ENCODE data around the gene SLC38A10. TPM values are rescaled to one million over a fixed set of nuclear protein-coding genes. Genes with fewer than 3 reads are reported as not detected.

SLC38A10 gene
- total RNA-seq, 2 experiments from 2014 or later, result 56.0 to 147 TPM

DNA sequence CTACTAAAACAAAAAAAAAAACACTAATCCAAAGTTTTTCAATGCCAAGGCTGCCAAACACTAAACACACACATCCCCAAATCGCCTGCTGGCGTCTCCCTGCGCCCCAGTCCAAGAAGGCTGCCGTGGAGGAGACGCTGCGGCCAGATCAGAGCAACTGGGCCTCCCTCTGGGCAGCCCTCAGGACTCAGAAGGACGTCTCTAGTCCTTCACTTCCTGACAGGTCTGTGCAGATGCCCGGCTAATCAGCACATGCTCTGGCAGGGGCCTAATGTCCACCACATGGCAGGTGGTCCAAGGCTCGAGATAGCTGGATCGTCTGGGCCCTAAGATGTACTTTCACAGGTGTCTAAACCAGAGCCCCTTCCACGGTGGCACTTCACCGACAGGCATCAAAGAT, 2.7 kb downstream of the SLC38A10 start:
- H4K20me1 ChIP-seq (ENCODE audit: insufficient read depth, low read length), result 0 out of 2 replicates have a peak, but pooled peaks cover 3% of the 10 kb centered on the region
- H3K4me1 ChIP-seq (ENCODE audit: insufficient read depth, low read length, poor library complexity, severe bottlenecking), result peaks cover 28% of the 10 kb centered on the region
- no peak overlapping the region for H3K4me2 ChIP-seq (ENCODE audit: low read length)
- peaks cover 25% of the 10 kb centered on the region for H3K79me2 ChIP-seq (ENCODE audit: insufficient read depth, low read depth, low read length)
- peaks cover 17% of the 10 kb centered on the region for H3K36me3 ChIP-seq (ENCODE audit: insufficient read depth, low read length)
- no peak overlapping the region for H3K27ac ChIP-seq (ENCODE audit: low read depth, low read length, poor library complexity, severe bottlenecking)
- ChIA-PET POLR2A (interaction anchor here (1.2 kb wide), 1 partner anchor 79 kb away, joined by 3 read pairs; no protein-coding TSS in a partner anchor), CTCF (ENCODE audit: unreplicated experiment) (interaction anchor here (0.8 to 1.2 kb wide), 3 partner anchors 103 to 192 kb away, joined by 3 to 7 read pairs (median 5); partner anchors contain the start of gene BAHCC1)
- no peak for TF ChIP-seq EZH2phosphoT487 (IDR thresholded peaks at IDR 0.05; ENCODE audit: borderline replicate concordance, low read depth, low read length)
- TF ChIP-seq, protein P1, sequence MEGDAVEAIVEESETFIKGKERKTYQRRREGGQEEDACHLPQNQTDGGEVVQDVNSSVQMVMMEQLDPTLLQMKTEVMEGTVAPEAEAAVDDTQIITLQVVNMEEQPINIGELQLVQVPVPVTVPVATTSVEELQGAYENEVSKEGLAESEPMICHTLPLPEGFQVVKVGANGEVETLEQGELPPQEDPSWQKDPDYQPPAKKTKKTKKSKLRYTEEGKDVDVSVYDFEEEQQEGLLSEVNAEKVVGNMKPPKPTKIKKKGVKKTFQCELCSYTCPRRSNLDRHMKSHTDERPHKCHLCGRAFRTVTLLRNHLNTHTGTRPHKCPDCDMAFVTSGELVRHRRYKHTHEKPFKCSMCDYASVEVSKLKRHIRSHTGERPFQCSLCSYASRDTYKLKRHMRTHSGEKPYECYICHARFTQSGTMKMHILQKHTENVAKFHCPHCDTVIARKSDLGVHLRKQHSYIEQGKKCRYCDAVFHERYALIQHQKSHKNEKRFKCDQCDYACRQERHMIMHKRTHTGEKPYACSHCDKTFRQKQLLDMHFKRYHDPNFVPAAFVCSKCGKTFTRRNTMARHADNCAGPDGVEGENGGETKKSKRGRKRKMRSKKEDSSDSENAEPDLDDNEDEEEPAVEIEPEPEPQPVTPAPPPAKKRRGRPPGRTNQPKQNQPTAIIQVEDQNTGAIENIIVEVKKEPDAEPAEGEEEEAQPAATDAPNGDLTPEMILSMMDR (conservative IDR thresholded peaks at IDR 0.05; ENCODE audit: low read length), result no peak
- H3K9me2 ChIP-seq (ENCODE audit: insufficient read depth, low read length), result no peaks in the 10 kb centered on the region
- no peak overlapping the region for H2AFZ ChIP-seq (ENCODE audit: low read length)
- no TSS peak for BruUV-seq (replicated peaks)
- H3K9me3 ChIP-seq (ENCODE audit: low read length), result no peaks in the 10 kb centered on the region
- intact Hi-C loops (cut with micrococcal nuclease; ENCODE audit: unreplicated experiment), result no loop called here
- H3K4me3 ChIP-seq (ENCODE audit: low read depth, low read length, poor library complexity, severe bottlenecking), result no peak overlapping the region
- DNase-seq (ENCODE audit: low spot score), result no peak

DNA sequence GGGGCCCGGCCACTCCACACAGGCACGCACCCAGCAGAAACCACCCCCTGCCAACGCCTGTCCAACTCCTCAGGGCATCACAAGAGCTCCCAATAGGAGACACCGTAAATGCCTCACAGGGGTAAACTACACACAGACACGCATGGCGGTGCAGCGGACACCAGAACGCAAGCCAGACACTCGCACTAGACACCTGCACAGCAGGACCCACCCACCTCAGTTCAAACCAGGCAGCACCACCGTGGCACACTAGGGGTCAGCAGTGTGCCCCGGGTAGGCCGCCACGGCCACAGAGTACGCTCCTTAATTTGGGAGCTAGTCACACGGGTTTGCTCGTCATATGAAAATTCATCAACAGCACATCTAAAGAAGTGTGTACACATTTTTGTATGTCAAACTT, 3.4 kb downstream of the SLC38A10 start:
- Histone ChIP-seq H3K9me3 (ENCODE audit: low read length) (no peaks in the 10 kb centered on the region), H3K36me3 (ENCODE audit: insufficient read depth, low read length) (peaks cover 22% of the 10 kb centered on the region), H3K79me2 (ENCODE audit: insufficient read depth, low read depth, low read length) (peaks cover 25% of the 10 kb centered on the region), H3K4me2 (ENCODE audit: low read length) (peak overlapping the region; percentile 16; the same call in 1 of the 2 replicates), H3K4me3 (ENCODE audit: low read depth, low read length, poor library complexity, severe bottlenecking) (no peak overlapping the region), H2AFZ (ENCODE audit: low read length) (no peak overlapping the region), H3K9me2 (ENCODE audit: insufficient read depth, low read length) (no peaks in the 10 kb centered on the region), H4K20me1 (ENCODE audit: insufficient read depth, low read length) (0 out of 2 replicates have a peak, but pooled peaks cover 3% of the 10 kb centered on the region), H3K4me1 (ENCODE audit: insufficient read depth, low read length, poor library complexity, severe bottlenecking) (peaks cover 27% of the 10 kb centered on the region), H3K27ac (ENCODE audit: low read depth, low read length, poor library complexity, severe bottlenecking) (no peak overlapping the region)
- ChIA-PET POLR2A (no interaction called here), CTCF (ENCODE audit: unreplicated experiment) (interaction anchor here (0.8 to 1.2 kb wide), 3 partner anchors 104 to 193 kb away, joined by 3 to 7 read pairs (median 5); partner anchors contain the start of gene BAHCC1)
- DNase-seq (ENCODE audit: low spot score), result peak; percentile 78
- no TSS peak for BruUV-seq (replicated peaks)
- intact Hi-C loops (cut with micrococcal nuclease; ENCODE audit: unreplicated experiment), result loop anchor here (1.0 kb wide), 1 partner anchor 193 kb away; no protein-coding TSS in a partner anchor
- no peak for TF ChIP-seq EZH2phosphoT487 (IDR thresholded peaks at IDR 0.05; ENCODE audit: borderline replicate concordance, low read depth, low read length)
- TF ChIP-seq, protein P1 (conservative IDR thresholded peaks at IDR 0.05; ENCODE audit: low read length), result peak; percentile 93

DNA sequence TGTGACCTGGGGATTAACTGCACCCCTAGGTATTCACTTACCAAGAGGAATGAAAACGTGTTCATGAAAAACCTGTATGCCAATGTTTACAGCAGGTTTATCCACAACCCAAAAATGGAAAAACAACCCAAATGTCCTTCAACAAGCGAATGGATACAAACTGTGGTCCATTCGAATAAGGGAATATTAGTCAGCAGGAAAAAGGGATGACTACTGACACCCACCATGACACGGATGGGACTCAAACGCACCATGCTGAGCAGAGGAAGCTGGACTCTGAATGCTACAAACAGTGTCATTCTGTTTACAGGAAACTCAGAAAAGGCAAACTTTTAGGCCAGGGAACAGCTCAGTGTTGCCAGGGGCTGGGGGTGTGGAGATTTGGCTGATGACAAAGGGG, 4.9 kb downstream of the SLC38A10 start:
- DNase-seq (ENCODE audit: low spot score), result no peak
- Histone ChIP-seq H3K4me2 (ENCODE audit: low read length) (no peak overlapping the region), H3K9me2 (ENCODE audit: insufficient read depth, low read length) (no peaks in the 10 kb centered on the region), H3K9me3 (ENCODE audit: low read length) (no peaks in the 10 kb centered on the region), H3K4me1 (ENCODE audit: insufficient read depth, low read length, poor library complexity, severe bottlenecking) (peaks cover 16% of the 10 kb centered on the region), H4K20me1 (ENCODE audit: insufficient read depth, low read length) (0 out of 2 replicates have a peak, but pooled peaks cover 3% of the 10 kb centered on the region), H3K36me3 (ENCODE audit: insufficient read depth, low read length) (peaks cover 22% of the 10 kb centered on the region), H3K4me3 (ENCODE audit: low read depth, low read length, poor library complexity, severe bottlenecking) (no peak overlapping the region), H3K27ac (ENCODE audit: low read depth, low read length, poor library complexity, severe bottlenecking) (no peak overlapping the region), H2AFZ (ENCODE audit: low read length) (no peak overlapping the region), H3K79me2 (ENCODE audit: insufficient read depth, low read depth, low read length) (peaks cover 25% of the 10 kb centered on the region)
- TF ChIP-seq, protein P1 (conservative IDR thresholded peaks at IDR 0.05; ENCODE audit: low read length), result no peak
- no peak for TF ChIP-seq EZH2phosphoT487 (IDR thresholded peaks at IDR 0.05; ENCODE audit: borderline replicate concordance, low read depth, low read length)
- ChIA-PET CTCF (ENCODE audit: unreplicated experiment) (no interaction called here), POLR2A (no interaction called here)
- intact Hi-C loops (cut with micrococcal nuclease; ENCODE audit: unreplicated experiment), result no loop called here
- BruUV-seq (replicated peaks), result no TSS peak

Measured in OCI-LY7 (cell line).